GM20431 (cell line): ENCODE data around the gene BBS4.

Source experiments
- in situ Hi-C: fragments of 300-500 bp; cut with MseI, MboI; formaldehyde crosslinking; loops from one replicate; pipeline ENCODE4 v1.15.0; 2020; ENCODE audit warnings: low sequenced_read_pairs; ENCODE audit not compliant: unreplicated experiment

The BBS4 gene

DNA sequence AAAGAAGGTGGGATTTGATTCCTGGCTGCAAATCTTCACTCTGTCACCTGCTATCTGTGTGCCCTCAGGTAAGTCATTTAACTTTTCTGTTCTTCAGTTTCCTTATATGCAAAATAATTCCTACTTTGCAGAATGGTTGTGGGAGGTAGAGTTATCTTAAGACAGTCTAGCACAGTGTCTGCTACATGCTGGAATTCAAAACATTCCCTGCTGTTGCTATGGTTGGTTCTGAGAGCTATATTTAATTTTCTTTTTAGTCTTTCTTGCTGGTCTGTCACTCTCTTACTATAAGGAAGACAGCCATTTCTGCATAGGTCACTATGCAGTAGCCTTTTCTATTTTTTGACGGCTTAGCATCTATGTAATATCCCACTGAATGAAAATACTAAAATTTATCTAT lies 101.5 kb downstream of the BBS4 start:
- in situ Hi-C loops, result no loop called here
